NB4 (cell line): ENCODE results near the gene DPP10.
"Not testable (repeated sequence)": the region's sequence is repeated elsewhere in the genome, so short reads cannot be mapped to it uniquely, and the experiment has no call there.

Experiments used
- CTCF ChIP-seq: IDR thresholded peaks from one replicate; pipeline ENCODE4 v1.5.1; 2012; ENCODE audit warnings: low read depth, low read length
- MYC ChIP-seq: IDR thresholded peaks from 2 replicates; pipeline ENCODE4 v1.6.1; 2011; ENCODE audit warnings: low read depth, low read length
- POLR2A ChIP-seq: IDR thresholded peaks from 2 replicates; pipeline ENCODE4 v1.6.1; 2011; ENCODE audit warnings: mild to moderate bottlenecking; ENCODE audit not compliant: insufficient read length; ENCODE audit errors: extremely low read depth

- TF ChIP-seq MYC, POLR2A, CTCF: not testable (repeated sequence)
These were observed 643.7 kb downstream of the DPP10 start for GRCh38 chr2:115086051-115086620.
